PFSK-1 (cell line): Measurements from ENCODE around the gene CUL1.
A peak's percentile ranks its signal among the peaks of the same experiment; 100 is the strongest.

Experiments used
- FOXP2 ChIP-seq: optimal IDR thresholded peaks from 2 replicates; pipeline ENCODE3; 2011; ENCODE audit warnings: borderline replicate concordance, control low read depth, inconsistent platforms; ENCODE audit not compliant: insufficient read depth; ENCODE audit errors: extremely low read length, extremely low read depth
- POLR2AphosphoS5 ChIP-seq: IDR thresholded peaks from 2 replicates; pipeline ENCODE4 v1.6.1; 2012; ENCODE audit warnings: low read depth, mild to moderate bottlenecking, control low read depth, low read length, moderate library complexity
- REST ChIP-seq, 2 experiments: IDR thresholded peaks; 2 replicates each; pipeline versions ENCODE4 v1.6.1 to v1.8.0; 2011 to 2012; ENCODE audit warnings: low read depth in 2 of 2, low read length in 2 of 2, control low read depth in 1 of 2, inconsistent platforms in 1 of 2, mild to moderate bottlenecking in 1 of 2, moderate library complexity in 1 of 2; ENCODE audit not compliant: insufficient read depth in 1 of 2
- SIN3A ChIP-seq: IDR thresholded peaks from 2 replicates; pipeline ENCODE4 v1.6.1; 2012; ENCODE audit warnings: mild to moderate bottlenecking, low read length, moderate library complexity, borderline replicate concordance; ENCODE audit not compliant: insufficient read depth
- TAF1 ChIP-seq: IDR thresholded peaks from 2 replicates; pipeline ENCODE4 v1.6.1; 2012; ENCODE audit warnings: low read length, control low read depth, borderline replicate concordance; ENCODE audit not compliant: insufficient read depth

CUL1 gene

GRCh38 chr7:148698007-148698396 lies 701 bp upstream of the CUL1 start:
- TF ChIP-seq SIN3A (no peak), POLR2AphosphoS5 (no peak), REST (IDR thresholded peaks at IDR 0.05; ENCODE audit: insufficient read depth in 1 of 2, low read depth in 2 of 2, low read length in 2 of 2) (no peak), TAF1 (no peak), FOXP2 (no peak)

- TF ChIP-seq TAF1, result no peak
- no peak for TF ChIP-seq REST (IDR thresholded peaks at IDR 0.05; ENCODE audit: insufficient read depth in 1 of 2, low read depth in 2 of 2, low read length in 2 of 2)
- TF ChIP-seq POLR2AphosphoS5, result no peak; the same call in 1 of the 2 replicates
- no peak for TF ChIP-seq FOXP2
- TF ChIP-seq SIN3A, result no peak
These were observed 500 bp downstream of the CUL1 start for GRCh38 chr7:148699024-148699781.

GRCh38 chr7:148699782-148700629 lies 1.3 kb downstream of the CUL1 start:
- TF ChIP-seq FOXP2, result no peak
- TF ChIP-seq POLR2AphosphoS5, result no peak
- TF ChIP-seq SIN3A, result no peak
- no peak for TF ChIP-seq TAF1
- TF ChIP-seq REST (IDR thresholded peaks at IDR 0.05; ENCODE audit: insufficient read depth in 1 of 2, low read depth in 2 of 2, low read length in 2 of 2), result no peak

GRCh38 chr7:148700661-148701064 lies 2.0 kb downstream of the CUL1 start:
- TF ChIP-seq FOXP2 (no peak), REST (IDR thresholded peaks at IDR 0.05; ENCODE audit: insufficient read depth in 1 of 2, low read depth in 2 of 2, low read length in 2 of 2) (no peak), TAF1 (no peak), POLR2AphosphoS5 (no peak), SIN3A (0 out of 2 replicates have a peak, but pooled peaks have one; percentile 81)
